Neural progenitor cell (in vitro differentiated cells): ENCODE results near the gene MACROD2. TPM values are rescaled to one million over a fixed set of nuclear protein-coding genes. Genes with fewer than 3 reads are reported as not detected.
"Not testable (repeated sequence)": the region's sequence is repeated elsewhere in the genome, so short reads cannot be mapped to it uniquely, and the experiment has no call there.

Source experiments
- DNase-seq: peaks from one replicate; pipeline ENCODE4 v3.0.0-alpha.2; 2016; ENCODE audit warnings: low spot score
- H2AFZ ChIP-seq: fragments of 200-600 bp; sonication (generic); replicated peaks from 2 replicates; pipeline ENCODE4 v1.6.1; 2016; ENCODE audit warnings: antibody characterized with exemption
- H3F3A ChIP-seq: fragments of 200-600 bp; sonication (generic); 2 replicates; pipeline ENCODE4 v1.6.1; 2016; ENCODE audit warnings: antibody characterized with exemption, low read depth
- H3K27ac ChIP-seq: fragments of 200-600 bp; sonication (generic); 2 replicates; pipeline ENCODE4 v1.5.1; 2016; ENCODE audit warnings: mild to moderate bottlenecking
- H3K27me3 ChIP-seq: fragments of 200-600 bp; sonication (generic); 2 replicates; pipeline ENCODE4 v1.6.1; 2016; ENCODE audit warnings: mild to moderate bottlenecking, moderate library complexity
- H3K36me3 ChIP-seq: fragments of 200-600 bp; sonication (generic); 2 replicates; pipeline ENCODE4 v1.5.1; 2016
- H3K4me1 ChIP-seq: fragments of 200-600 bp; sonication (generic); 2 replicates; pipeline ENCODE4 v1.6.1; 2016; ENCODE audit warnings: mixed run types
- H3K4me2 ChIP-seq: fragments of 200-600 bp; sonication (generic); 2 replicates; pipeline ENCODE4 v1.6.1; 2016
- H3K4me3 ChIP-seq: fragments of 200-600 bp; sonication (generic); 2 replicates; pipeline ENCODE4 v1.5.1; 2016
- H3K79me2 ChIP-seq: fragments of 200-600 bp; sonication (generic); 2 replicates; pipeline ENCODE4 v1.6.1; 2016; ENCODE audit warnings: low read depth
- H3K9ac ChIP-seq: fragments of 200-600 bp; sonication (generic); 2 replicates; pipeline ENCODE4 v1.6.1; 2016
- H3K9me3 ChIP-seq: fragments of 200-600 bp; sonication (generic); 2 replicates; pipeline ENCODE4 v1.5.1; 2016; ENCODE audit warnings: low read depth
- H4K20me1 ChIP-seq: fragments of 200-600 bp; sonication (generic); 2 replicates; pipeline ENCODE4 v1.6.1; 2016; ENCODE audit warnings: low read depth
- H3K27ac Mint-ChIP-seq: 3 replicates; pipeline ENCODE4 v1.8.0; 2021; ENCODE audit warnings: mixed read lengths
- H3K27me3 Mint-ChIP-seq: 2 replicates; pipeline ENCODE4 v1.8.0; 2022; ENCODE audit warnings: low read depth, mild to moderate bottlenecking, inconsistent platforms, moderate library complexity, mixed read lengths; ENCODE audit not compliant: insufficient read depth
- H3K36me3 Mint-ChIP-seq: 3 replicates; pipeline ENCODE4 v1.8.0; 2021; ENCODE audit warnings: mixed read lengths
- H3K4me1 Mint-ChIP-seq: 3 replicates; pipeline ENCODE4 v1.8.0; 2021; ENCODE audit warnings: mixed read lengths
- H3K4me3 Mint-ChIP-seq: 3 replicates; pipeline ENCODE4 v1.8.0; 2021; ENCODE audit warnings: mild to moderate bottlenecking, moderate library complexity, mixed read lengths
- H3K9me3 Mint-ChIP-seq: 3 replicates; pipeline ENCODE4 v1.8.0; 2020; ENCODE audit warnings: mixed read lengths
- EZH2 ChIP-seq: fragments of 200-600 bp; sonication (generic); IDR thresholded peaks from 2 replicates; pipeline ENCODE4 v1.6.1; 2017; ENCODE audit warnings: antibody characterized with exemption, mild to moderate bottlenecking, moderate library complexity
- EZH2phosphoT487 ChIP-seq: fragments of 200-600 bp; sonication (generic); IDR thresholded peaks from 2 replicates; pipeline ENCODE4 v1.6.1; 2017; ENCODE audit warnings: antibody characterized with exemption
- total RNA-seq: library from RNA; depleted of rRNA; stranded (reverse); fragments of >200 nt; gene quantifications from 2 replicates; pipeline ENCODE4 v1.2.3, GENCODE V29; 2015; ENCODE audit warnings: low replicate concordance
- TF ChIP-seq, protein P1 (sequence below): fragments of 200-600 bp; sonication (generic); IDR thresholded peaks from 2 replicates; pipeline ENCODE4 v1.5.1; 2017; ENCODE audit warnings: antibody characterized with exemption, mild to moderate bottlenecking

MACROD2 gene
- total RNA-seq, 1 donor from 2014 or later: 11.9 TPM

GRCh38 chr20:14972256-14972655 lies 976.9 kb downstream of the MACROD2 start:
- Histone ChIP-seq H3K9me3 (no peaks in the 10 kb centered on the region), H2AFZ (no peak overlapping the region), H3K4me1 (no peaks in the 10 kb centered on the region), H3K27me3 (no peaks in the 10 kb centered on the region), H3K9ac (no peak overlapping the region), H3K4me3 (no peak overlapping the region), H3F3A (no peaks in the 10 kb centered on the region), H3K36me3 (no peaks in the 10 kb centered on the region), H3K27ac (no peak overlapping the region), H3K79me2 (no peaks in the 10 kb centered on the region), H3K4me2 (no peak overlapping the region), H4K20me1 (no peaks in the 10 kb centered on the region)
- TF ChIP-seq EZH2: no peak
- no peak for TF ChIP-seq EZH2phosphoT487
- TF ChIP-seq, protein P1, sequence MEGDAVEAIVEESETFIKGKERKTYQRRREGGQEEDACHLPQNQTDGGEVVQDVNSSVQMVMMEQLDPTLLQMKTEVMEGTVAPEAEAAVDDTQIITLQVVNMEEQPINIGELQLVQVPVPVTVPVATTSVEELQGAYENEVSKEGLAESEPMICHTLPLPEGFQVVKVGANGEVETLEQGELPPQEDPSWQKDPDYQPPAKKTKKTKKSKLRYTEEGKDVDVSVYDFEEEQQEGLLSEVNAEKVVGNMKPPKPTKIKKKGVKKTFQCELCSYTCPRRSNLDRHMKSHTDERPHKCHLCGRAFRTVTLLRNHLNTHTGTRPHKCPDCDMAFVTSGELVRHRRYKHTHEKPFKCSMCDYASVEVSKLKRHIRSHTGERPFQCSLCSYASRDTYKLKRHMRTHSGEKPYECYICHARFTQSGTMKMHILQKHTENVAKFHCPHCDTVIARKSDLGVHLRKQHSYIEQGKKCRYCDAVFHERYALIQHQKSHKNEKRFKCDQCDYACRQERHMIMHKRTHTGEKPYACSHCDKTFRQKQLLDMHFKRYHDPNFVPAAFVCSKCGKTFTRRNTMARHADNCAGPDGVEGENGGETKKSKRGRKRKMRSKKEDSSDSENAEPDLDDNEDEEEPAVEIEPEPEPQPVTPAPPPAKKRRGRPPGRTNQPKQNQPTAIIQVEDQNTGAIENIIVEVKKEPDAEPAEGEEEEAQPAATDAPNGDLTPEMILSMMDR: no peak
- Mint-ChIP-seq H3K4me3 (no peak overlapping the region), H3K27me3 (peaks cover 2% of the 10 kb centered on the region), H3K27ac (no peak overlapping the region), H3K9me3 (peaks cover 2% of the 10 kb centered on the region), H3K4me1 (no peaks in the 10 kb centered on the region), H3K36me3 (peaks cover 3% of the 10 kb centered on the region)
- DNase-seq: no peak

DNA sequence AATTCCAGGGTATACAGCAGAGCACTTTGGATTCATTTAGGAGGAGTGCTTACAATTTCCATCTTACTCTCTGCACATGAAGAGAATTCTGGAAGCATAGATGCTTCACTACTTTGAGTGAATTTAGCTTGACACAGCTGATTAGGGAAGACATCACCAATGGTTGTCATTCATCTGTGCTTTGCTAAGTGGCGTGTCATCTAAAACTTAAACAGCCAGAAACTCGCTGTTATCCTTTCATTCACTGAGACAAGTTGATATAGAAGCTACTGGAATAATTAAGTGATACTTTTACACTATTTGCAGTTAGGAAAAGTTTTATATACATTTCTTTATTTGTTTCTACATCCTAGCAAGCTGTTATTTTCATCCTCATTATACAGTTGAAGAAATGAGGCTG lies 977.4 kb downstream of the MACROD2 start:
- peaks cover 2% of the 10 kb centered on the region for H3K27me3 Mint-ChIP-seq
- TF ChIP-seq EZH2phosphoT487 (no peak), EZH2 (no peak)
- TF ChIP-seq, protein P1: no peak
- Histone ChIP-seq H3K27ac (no peak overlapping the region), H3F3A (no peaks in the 10 kb centered on the region), H3K9ac (no peak overlapping the region), H4K20me1 (no peaks in the 10 kb centered on the region), H2AFZ (no peak overlapping the region), H3K4me3 (no peak overlapping the region), H3K79me2 (no peaks in the 10 kb centered on the region), H3K9me3 (no peaks in the 10 kb centered on the region), H3K4me1 (no peaks in the 10 kb centered on the region), H3K27me3 (no peaks in the 10 kb centered on the region), H3K36me3 (no peaks in the 10 kb centered on the region), H3K4me2 (no peak overlapping the region)
- H3K4me3 Mint-ChIP-seq: no peak overlapping the region
- peaks cover 2% of the 10 kb centered on the region for H3K9me3 Mint-ChIP-seq
- DNase-seq: no peak
- H3K27ac Mint-ChIP-seq: no peak overlapping the region
- no peaks in the 10 kb centered on the region for H3K4me1 Mint-ChIP-seq
- H3K36me3 Mint-ChIP-seq: peaks cover 3% of the 10 kb centered on the region

DNA sequence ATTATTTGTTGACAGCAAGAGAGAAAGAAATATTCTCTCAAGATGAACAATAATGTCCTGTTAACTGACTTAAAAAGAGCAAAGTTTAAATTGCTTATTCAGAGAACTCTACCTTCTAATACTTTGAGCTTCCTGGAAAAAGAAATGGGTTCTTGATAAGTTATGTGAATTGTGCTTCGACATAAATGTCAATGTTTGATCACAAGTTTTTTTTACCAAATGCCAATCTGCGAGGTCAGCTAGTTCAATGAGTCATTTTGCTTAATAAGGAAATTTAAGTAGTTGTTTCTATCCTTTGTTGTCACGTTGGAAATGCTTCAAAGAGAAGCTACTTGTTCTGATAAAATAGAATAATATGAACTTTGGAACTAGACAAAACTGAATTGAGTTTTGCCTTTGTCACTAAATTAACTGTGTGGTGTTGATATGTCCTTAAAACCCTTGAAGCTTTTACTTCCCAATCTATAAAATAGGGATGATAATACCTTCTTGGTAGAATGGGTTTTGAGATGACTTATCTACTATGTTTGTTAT lies 984.2 kb downstream of the MACROD2 start:
- Mint-ChIP-seq H3K27ac (no peak overlapping the region), H3K4me1 (no peaks in the 10 kb centered on the region), H3K4me3 (no peak overlapping the region), H3K27me3 (peaks cover 2% of the 10 kb centered on the region), H3K36me3 (peaks cover 7% of the 10 kb centered on the region), H3K9me3 (peaks cover 28% of the 10 kb centered on the region)
- no peaks in the 10 kb centered on the region for H4K20me1 ChIP-seq
- no peaks in the 10 kb centered on the region for H3F3A ChIP-seq
- TF ChIP-seq, protein P1: no peak
- H3K27ac ChIP-seq: no peak overlapping the region
- peaks cover 5% of the 10 kb centered on the region for H3K9me3 ChIP-seq
- no peak overlapping the region for H3K9ac ChIP-seq
- H3K79me2 ChIP-seq: no peaks in the 10 kb centered on the region
- no peak overlapping the region for H2AFZ ChIP-seq
- no peaks in the 10 kb centered on the region for H3K4me1 ChIP-seq
- no peak overlapping the region for H3K4me2 ChIP-seq
- H3K36me3 ChIP-seq: no peaks in the 10 kb centered on the region
- no peak for DNase-seq
- H3K4me3 ChIP-seq: no peak overlapping the region
- H3K27me3 ChIP-seq: no peaks in the 10 kb centered on the region

DNA sequence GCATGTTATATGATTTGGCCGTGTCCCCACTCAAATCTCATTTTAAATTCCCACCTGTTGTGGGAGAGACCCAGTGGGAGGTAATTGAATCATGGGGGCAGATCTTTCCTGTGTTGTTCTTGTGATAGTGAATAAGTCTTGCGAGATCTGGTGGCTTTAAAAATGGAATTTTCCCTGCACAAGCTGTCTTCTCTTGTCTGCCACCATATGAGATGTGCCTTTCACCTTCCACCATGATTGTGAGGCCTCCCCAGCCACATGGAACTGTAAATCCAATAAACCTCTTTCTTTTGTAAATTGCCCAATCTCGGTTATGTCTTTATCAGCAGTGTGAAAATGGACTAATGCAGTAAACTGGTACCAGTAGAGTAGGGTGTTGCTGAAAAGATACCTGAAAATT lies 986.2 kb downstream of the MACROD2 start:
- DNase-seq, H3K79me2 ChIP-seq, H3K27ac Mint-ChIP-seq, H3K36me3 ChIP-seq, H4K20me1 ChIP-seq, H2AFZ ChIP-seq, H3K36me3 Mint-ChIP-seq, H3K27me3 ChIP-seq, H3K27ac ChIP-seq, H3K9ac ChIP-seq, H3K4me1 Mint-ChIP-seq, H3K9me3 ChIP-seq, H3K27me3 Mint-ChIP-seq, H3K4me3 ChIP-seq, H3K4me3 Mint-ChIP-seq, H3K4me1 ChIP-seq, H3F3A ChIP-seq, H3K4me2 ChIP-seq: not testable (repeated sequence)
- H3K9me3 Mint-ChIP-seq: peaks cover 26% of the 10 kb centered on the region

GRCh38 chr20:14982324-14982723 lies 987.0 kb downstream of the MACROD2 start:
- H3K4me3 Mint-ChIP-seq, H3K9me3 ChIP-seq, DNase-seq, H3K36me3 ChIP-seq, H3K9ac ChIP-seq, H3K36me3 Mint-ChIP-seq, H3K4me1 ChIP-seq, H3K27ac ChIP-seq, H2AFZ ChIP-seq, H4K20me1 ChIP-seq, H3K4me3 ChIP-seq, H3K27me3 ChIP-seq, H3K27ac Mint-ChIP-seq, H3K79me2 ChIP-seq, H3K4me1 Mint-ChIP-seq, H3K27me3 Mint-ChIP-seq, H3F3A ChIP-seq, H3K4me2 ChIP-seq: not testable (repeated sequence)
- peaks cover 26% of the 10 kb centered on the region for H3K9me3 Mint-ChIP-seq
